ENCODE data around the gene PDE3A.
A peak's percentile ranks its signal among the peaks of the same experiment; 100 is the strongest.
"Not testable (repeated sequence)": the region's sequence is repeated elsewhere in the genome, so short reads cannot be mapped to it uniquely, and the experiment has no call there.

The PDE3A gene

GRCh38 chr12:20374795-20375194 is 6.5 kb downstream of the PDE3A start:
- no peak for DNase-seq (ENCODE audit: low spot score)

- no peak for DNase-seq (ENCODE audit: low spot score)
Measured at GRCh38 chr12:20375560-20375959, 7.2 kb downstream of the PDE3A start.

- DNase-seq (ENCODE audit: low spot score): no peak
Measured at GRCh38 chr12:20376984-20377383, 8.6 kb downstream of the PDE3A start.

- DNase-seq (ENCODE audit: low spot score): no peak
Measured at GRCh38 chr12:20377750-20378149, 9.4 kb downstream of the PDE3A start.

- DNase-seq (ENCODE audit: low spot score): no peak
Measured at GRCh38 chr12:20382117-20382516, 13.8 kb downstream of the PDE3A start.

- no peak for DNase-seq (ENCODE audit: low spot score)
Measured at GRCh38 chr12:20383612-20384011, 15.3 kb downstream of the PDE3A start.

GRCh38 chr12:20384836-20385235 is 16.5 kb downstream of the PDE3A start:
- DNase-seq (ENCODE audit: low spot score): not testable (repeated sequence)

GRCh38 chr12:20390846-20391245 is 22.5 kb downstream of the PDE3A start:
- no peak for DNase-seq (ENCODE audit: low spot score)

GRCh38 chr12:20392339-20392738 is 24.0 kb downstream of the PDE3A start:
- DNase-seq (ENCODE audit: low spot score): no peak

GRCh38 chr12:20393707-20394106 is 25.4 kb downstream of the PDE3A start:
- DNase-seq (ENCODE audit: low spot score): no peak

GRCh38 chr12:20395791-20396550 is 27.6 kb downstream of the PDE3A start:
- DNase-seq (ENCODE audit: low spot score): no peak

GRCh38 chr12:20398686-20399085 is 30.3 kb downstream of the PDE3A start:
- DNase-seq (ENCODE audit: low spot score): no peak

GRCh38 chr12:20400003-20400402 is 31.7 kb downstream of the PDE3A start:
- DNase-seq (ENCODE audit: low spot score): no peak

GRCh38 chr12:20403230-20403629 is 34.9 kb downstream of the PDE3A start:
- no peak for DNase-seq (ENCODE audit: low spot score)

GRCh38 chr12:20404576-20405346 is 36.4 kb downstream of the PDE3A start:
- DNase-seq (ENCODE audit: low spot score): peak; percentile 53

- no peak for DNase-seq (ENCODE audit: low spot score)
Measured at GRCh38 chr12:20409607-20410377, 41.5 kb downstream of the PDE3A start.

GRCh38 chr12:20410734-20411133 is 42.4 kb downstream of the PDE3A start:
- no peak for DNase-seq (ENCODE audit: low spot score)

GRCh38 chr12:20411345-20411744 is 43.0 kb downstream of the PDE3A start:
- DNase-seq (ENCODE audit: low spot score): no peak

GRCh38 chr12:20415028-20415427 is 46.7 kb downstream of the PDE3A start:
- peak; percentile 16 for DNase-seq (ENCODE audit: low spot score)

- DNase-seq (ENCODE audit: low spot score): no peak
Measured at GRCh38 chr12:20415641-20416040, 47.3 kb downstream of the PDE3A start.

- DNase-seq (ENCODE audit: low spot score): no peak
Measured at GRCh38 chr12:20420557-20420956, 52.2 kb downstream of the PDE3A start.

GRCh38 chr12:20421421-20421820 is 53.1 kb downstream of the PDE3A start:
- DNase-seq (ENCODE audit: low spot score): no peak

- DNase-seq (ENCODE audit: low spot score): no peak
Measured at GRCh38 chr12:20423557-20423956, 55.2 kb downstream of the PDE3A start.
